Osteoblast (primary cell): ENCODE measurements around the gene CROCC2. TPM values are rescaled to one million over a fixed set of nuclear protein-coding genes. Genes with fewer than 3 reads are reported as not detected.
A peak's percentile ranks its signal among the peaks of the same experiment; 100 is the strongest.

ENCODE experiments used
- DNase-seq: peaks from one replicate; pipeline ENCODE4 v3.0.0; 2011; ENCODE audit warnings: low spot score, mixed read lengths; ENCODE audit not compliant: insufficient read length; ENCODE audit errors: missing footprints
- H2AFZ ChIP-seq: 2 replicates; pipeline ENCODE4 v1.6.0; 2011; ENCODE audit warnings: mild to moderate bottlenecking, low read length
- H3K27ac ChIP-seq: 2 replicates; pipeline ENCODE4 v1.5.1; 2011; ENCODE audit warnings: mild to moderate bottlenecking, low read depth, low read length, moderate library complexity
- H3K27me3 ChIP-seq: 2 replicates; pipeline ENCODE4 v1.6.0; 2012; ENCODE audit warnings: mild to moderate bottlenecking, control low read depth, inconsistent platforms, low read length, moderate library complexity; ENCODE audit not compliant: insufficient read depth
- H3K36me3 ChIP-seq: 2 replicates; pipeline ENCODE4 v1.5.1; 2011; ENCODE audit warnings: mild to moderate bottlenecking, low read length, control low read depth, moderate library complexity; ENCODE audit not compliant: insufficient read depth
- H3K4me1 ChIP-seq: 2 replicates; pipeline ENCODE4 v1.5.1; 2011; ENCODE audit warnings: mild to moderate bottlenecking, low read length, control low read depth, moderate library complexity; ENCODE audit not compliant: insufficient read depth
- H3K4me2 ChIP-seq: 2 replicates; pipeline ENCODE4 v1.6.0; 2011; ENCODE audit warnings: mild to moderate bottlenecking, low read length; ENCODE audit not compliant: insufficient read depth
- H3K4me3 ChIP-seq: fragments of 200-600 bp; sonication (generic); 3 replicates; pipeline ENCODE4 v1.5.1; 2012; ENCODE audit warnings: mild to moderate bottlenecking, low read length, inconsistent platforms; ENCODE audit not compliant: insufficient read depth
- H3K79me2 ChIP-seq: 2 replicates; pipeline ENCODE4 v1.6.0; 2012; ENCODE audit warnings: mild to moderate bottlenecking, low read length, control low read depth, inconsistent platforms; ENCODE audit not compliant: insufficient read depth
- H3K9me3 ChIP-seq: 2 replicates; pipeline ENCODE4 v1.5.1; 2011; ENCODE audit warnings: low read depth, low read length, control low read depth
- H4K20me1 ChIP-seq: 2 replicates; pipeline ENCODE4 v1.6.0; 2012; ENCODE audit warnings: mild to moderate bottlenecking, low read length, control low read depth; ENCODE audit not compliant: insufficient read depth
- CTCF ChIP-seq: IDR thresholded peaks from 2 replicates; pipeline ENCODE4 v1.5.1; 2011; ENCODE audit warnings: mild to moderate bottlenecking, low read depth, low read length, moderate library complexity; ENCODE audit errors: extremely low read depth
- total RNA-seq: library from RNA; depleted of rRNA; stranded (reverse); fragments of >200 nt; gene quantifications from 2 replicates; pipeline ENCODE4 v1.2.3, GENCODE V29; 2012

Gene CROCC2
- total RNA-seq, 1 donor = under 0.01 TPM

- no peak for TF ChIP-seq CTCF
- no peak overlapping the region for H3K4me2 ChIP-seq
- peaks cover 8% of the 10 kb centered on the region for H3K9me3 ChIP-seq
- peaks cover 30% of the 10 kb centered on the region for H3K4me1 ChIP-seq
- H3K36me3 ChIP-seq = no peaks in the 10 kb centered on the region
- H3K27ac ChIP-seq = no peak overlapping the region
- H3K27me3 ChIP-seq = no peaks in the 10 kb centered on the region
- no peak overlapping the region for H3K4me3 ChIP-seq
- no peak overlapping the region for H2AFZ ChIP-seq
- no peaks in the 10 kb centered on the region for H3K79me2 ChIP-seq
- H4K20me1 ChIP-seq = no peaks in the 10 kb centered on the region
- no peak for DNase-seq
Measured at GRCh38 chr2:240988146-240988545, 82.0 kb downstream of the CROCC2 start.

DNA sequence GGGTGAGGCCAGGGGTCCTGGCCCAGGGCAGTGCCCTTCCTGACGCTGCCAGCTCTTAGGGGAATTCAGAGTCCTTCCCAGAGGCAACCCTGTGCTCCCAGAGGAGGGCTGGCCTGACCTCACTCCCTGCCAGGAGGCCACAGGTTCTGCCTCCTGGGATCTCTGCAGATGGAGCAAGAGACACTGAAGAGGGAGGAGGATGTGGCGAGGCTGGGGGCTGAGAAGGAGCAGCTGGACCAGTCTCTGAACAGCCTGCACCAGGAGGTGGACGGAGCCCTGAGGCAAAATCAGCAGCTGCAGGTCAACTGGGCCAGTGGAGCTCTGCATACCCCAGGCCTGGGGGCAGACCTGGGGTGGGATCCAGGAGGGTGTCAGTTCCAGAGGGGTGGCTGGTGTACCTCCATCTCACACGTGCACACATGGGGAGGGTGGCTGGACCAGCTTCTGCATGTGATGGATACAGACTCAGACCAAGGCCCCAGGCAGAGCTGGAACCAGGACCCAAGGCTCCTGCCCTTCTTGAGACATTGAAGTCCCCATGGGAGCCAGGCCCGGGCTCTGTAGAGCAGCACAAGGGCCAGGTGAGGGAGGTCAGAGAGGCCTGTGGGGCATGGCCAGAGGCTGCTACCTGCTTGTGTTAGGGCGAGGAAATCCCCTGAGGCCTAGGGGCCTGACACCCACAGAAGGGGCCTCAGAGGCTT lies 82.6 kb downstream of the CROCC2 start:
- Histone ChIP-seq H3K79me2 (no peaks in the 10 kb centered on the region), H3K27ac (no peak overlapping the region), H4K20me1 (no peaks in the 10 kb centered on the region), H3K4me1 (peaks cover 30% of the 10 kb centered on the region), H2AFZ (no peak overlapping the region), H3K36me3 (no peaks in the 10 kb centered on the region), H3K4me2 (no peak overlapping the region), H3K4me3 (no peak overlapping the region), H3K9me3 (peaks cover 8% of the 10 kb centered on the region), H3K27me3 (no peaks in the 10 kb centered on the region)
- TF ChIP-seq CTCF = no peak
- no peak for DNase-seq

DNA sequence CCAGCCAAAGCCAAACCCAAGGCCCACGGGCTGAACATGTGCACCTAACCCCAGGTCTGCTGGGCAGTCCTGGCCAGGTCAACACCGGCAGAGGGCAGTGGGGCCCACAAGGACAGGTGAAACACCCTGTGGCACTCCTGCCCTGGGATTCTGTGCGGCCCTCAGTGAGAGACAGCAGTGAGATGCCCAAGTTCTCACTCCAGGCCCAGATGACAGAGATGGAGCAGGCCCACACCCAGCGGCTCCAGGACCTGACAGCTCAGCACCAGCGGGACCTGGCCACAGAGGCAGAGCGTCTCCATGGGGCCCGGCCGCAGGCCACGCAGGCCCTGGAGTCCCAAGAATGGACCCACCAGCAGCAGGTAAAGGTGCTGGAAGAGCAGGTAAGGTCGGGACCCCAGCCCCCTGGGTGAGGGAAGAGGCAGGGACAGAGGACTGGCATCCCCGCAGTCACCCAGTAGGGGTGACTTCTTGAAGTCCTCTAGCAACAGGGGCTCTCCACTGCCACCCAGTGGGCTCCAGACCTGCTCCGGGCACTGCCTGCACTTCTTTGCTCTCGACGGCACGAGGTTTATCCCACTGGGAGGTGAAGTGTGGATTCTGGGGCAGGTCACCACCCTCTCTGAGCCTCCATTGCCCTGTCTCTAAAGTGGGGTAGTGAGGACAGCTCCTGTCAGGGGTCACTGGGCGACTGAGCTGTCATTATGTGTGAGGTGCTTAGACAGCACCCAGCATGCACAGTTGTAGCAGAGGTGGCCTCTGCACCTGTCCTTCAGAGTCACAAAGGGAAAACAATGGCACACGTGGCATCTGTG lies 83.5 kb downstream of the CROCC2 start:
- Histone ChIP-seq H2AFZ (no peak overlapping the region), H3K36me3 (no peaks in the 10 kb centered on the region), H3K79me2 (no peaks in the 10 kb centered on the region), H3K4me3 (no peak overlapping the region), H3K27me3 (no peaks in the 10 kb centered on the region), H3K4me2 (no peak overlapping the region), H3K27ac (no peak overlapping the region), H3K4me1 (peaks cover 30% of the 10 kb centered on the region), H3K9me3 (peaks cover 8% of the 10 kb centered on the region), H4K20me1 (no peaks in the 10 kb centered on the region)
- DNase-seq = peak; percentile 95
- peak; percentile 66 for TF ChIP-seq CTCF

GRCh38 chr2:240990266-240990529 lies 84.1 kb downstream of the CROCC2 start:
- no peaks in the 10 kb centered on the region for H4K20me1 ChIP-seq
- TF ChIP-seq CTCF = no peak
- no peak overlapping the region for H3K27ac ChIP-seq
- no peak overlapping the region for H2AFZ ChIP-seq
- no peaks in the 10 kb centered on the region for H3K27me3 ChIP-seq
- H3K4me3 ChIP-seq = no peak overlapping the region
- DNase-seq = no peak
- H3K79me2 ChIP-seq = no peaks in the 10 kb centered on the region
- H3K36me3 ChIP-seq = no peaks in the 10 kb centered on the region
- H3K4me1 ChIP-seq = peaks cover 30% of the 10 kb centered on the region
- H3K4me2 ChIP-seq = no peak overlapping the region
- peaks cover 8% of the 10 kb centered on the region for H3K9me3 ChIP-seq
